Kidney capillary endothelial cell (primary cell): ENCODE measurements around the gene FNBP1L.
A peak's percentile ranks its signal among the peaks of the same experiment; 100 is the strongest.
"Not testable (repeated sequence)": the region's sequence is repeated elsewhere in the genome, so short reads cannot be mapped to it uniquely, and the experiment has no call there.

Experiments
- DNase-seq: peaks from one replicate; pipeline ENCODE4 v3.0.0-alpha.2; 2018; ENCODE audit warnings: low spot score

The FNBP1L gene

DNA sequence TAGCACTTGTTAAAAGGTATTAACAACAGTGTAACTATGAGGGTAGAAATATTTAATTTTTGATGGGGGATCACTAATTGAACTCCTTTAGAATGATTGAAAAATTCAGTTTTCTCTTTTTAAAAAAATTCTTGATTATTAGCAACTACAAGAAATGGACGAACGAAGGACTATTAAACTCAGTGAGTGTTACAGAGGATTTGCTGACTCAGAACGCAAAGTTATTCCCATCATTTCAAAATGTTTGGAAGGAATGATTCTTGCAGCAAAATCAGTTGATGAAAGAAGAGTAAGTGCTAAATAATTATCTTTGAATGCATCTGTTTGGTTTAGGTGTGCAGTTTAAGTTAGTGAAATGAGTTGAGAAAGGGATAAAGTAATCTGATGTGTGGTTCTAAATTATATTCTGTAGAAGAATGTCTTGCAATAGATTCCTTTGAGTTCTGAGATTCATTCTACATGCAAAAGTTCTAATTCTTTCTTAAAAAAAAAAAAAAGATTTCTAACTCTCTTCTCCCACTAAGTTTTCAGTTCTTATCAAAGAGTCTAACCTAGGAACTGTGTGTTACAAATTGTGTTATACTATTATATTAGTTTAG, 85.0 kb downstream of the FNBP1L start:
- no peak for DNase-seq

DNA sequence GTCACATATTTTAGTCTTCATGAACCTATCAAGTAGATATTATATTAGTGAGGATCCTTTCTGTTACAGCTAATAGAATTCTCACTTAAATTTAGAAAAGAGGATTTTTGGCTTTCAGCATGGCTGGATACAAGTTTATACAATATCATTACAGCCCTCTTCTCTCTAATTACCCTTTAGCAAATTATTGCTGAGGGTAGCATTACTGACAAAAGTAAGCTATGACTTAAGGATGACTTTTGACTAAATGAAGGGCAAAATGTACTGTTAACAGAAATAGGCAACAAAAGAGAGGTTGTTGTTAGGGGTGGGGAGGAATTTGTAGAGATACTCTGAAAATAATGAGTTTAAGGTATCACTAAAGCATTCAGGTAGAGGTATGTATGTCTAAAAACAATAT, 85.8 kb downstream of the FNBP1L start:
- no peak for DNase-seq

DNA sequence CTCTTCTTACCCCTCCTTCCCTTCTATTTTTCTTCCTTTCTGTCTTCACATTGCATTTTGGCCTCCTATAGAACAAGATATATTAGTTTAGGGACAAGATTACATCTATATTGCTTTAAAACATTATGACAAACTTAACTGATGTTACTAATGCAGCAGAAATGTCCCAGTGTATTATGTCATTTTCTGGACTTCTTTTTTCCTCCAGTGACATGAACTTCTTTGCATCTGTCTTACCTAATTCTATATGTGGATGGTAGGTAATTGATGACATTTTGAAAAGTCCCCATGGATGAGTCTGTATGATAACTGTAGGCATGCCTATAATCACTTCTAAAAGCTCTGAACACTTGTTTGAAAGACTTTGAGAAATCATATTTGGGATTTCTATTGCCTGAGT, 89.5 kb downstream of the FNBP1L start:
- DNase-seq: no peak

DNA sequence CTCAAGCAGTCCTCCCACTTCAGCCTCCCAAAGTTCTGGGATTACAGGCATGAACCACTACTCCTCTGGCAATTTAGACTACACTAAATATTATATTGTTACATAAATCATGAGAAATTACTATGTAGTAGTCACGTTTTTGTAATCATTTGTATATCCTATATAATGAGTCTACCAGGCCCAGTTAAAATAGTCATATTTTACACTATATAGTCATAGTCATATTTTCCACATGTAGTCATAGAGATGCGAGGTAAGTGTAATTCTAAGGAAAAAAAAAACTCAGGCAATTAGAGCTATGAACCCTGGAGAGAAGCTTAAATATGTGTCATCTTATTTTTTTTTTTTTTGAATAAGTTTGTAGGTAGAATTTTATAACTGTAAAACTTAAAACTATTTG, 90.0 kb downstream of the FNBP1L start:
- DNase-seq: no peak

DNA sequence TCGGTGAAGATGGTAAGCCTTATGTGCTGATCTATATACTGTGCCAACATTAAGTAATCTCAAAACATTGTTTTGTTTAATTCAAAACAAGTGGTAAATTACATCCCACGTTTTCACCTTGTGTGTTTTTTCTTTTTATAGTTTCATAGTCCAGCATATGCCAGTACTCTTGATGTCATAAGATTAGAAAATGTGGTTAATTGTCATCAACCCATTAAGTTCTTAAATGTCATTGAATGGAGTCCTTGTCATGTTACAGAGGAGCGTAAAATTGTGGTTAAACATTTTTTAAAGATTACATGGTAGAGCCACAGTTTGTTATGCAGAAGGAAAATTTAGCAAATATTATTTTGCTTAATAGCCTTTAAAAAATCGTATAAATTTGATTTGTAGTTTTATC, 93.1 kb downstream of the FNBP1L start:
- DNase-seq: no peak

DNA sequence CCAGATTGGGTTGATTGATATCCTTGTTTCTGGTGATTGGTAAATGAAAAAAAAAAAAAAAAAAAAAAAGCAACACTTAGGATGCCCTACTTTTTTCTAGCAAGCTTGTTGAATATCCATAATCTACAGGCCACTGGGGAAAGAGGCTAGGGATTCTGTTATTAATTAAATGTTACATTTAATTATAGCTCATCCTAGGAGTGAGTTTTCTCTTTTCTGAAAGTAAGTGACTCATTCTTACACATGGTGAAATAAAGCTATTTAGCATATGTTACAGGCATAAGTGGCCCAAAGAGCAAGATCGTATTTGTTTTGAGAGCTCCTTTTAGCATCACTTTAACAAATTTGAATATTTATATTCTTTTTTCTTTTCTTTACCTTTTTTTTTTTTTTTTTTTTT, 94.5 kb downstream of the FNBP1L start:
- no peak for DNase-seq

DNA sequence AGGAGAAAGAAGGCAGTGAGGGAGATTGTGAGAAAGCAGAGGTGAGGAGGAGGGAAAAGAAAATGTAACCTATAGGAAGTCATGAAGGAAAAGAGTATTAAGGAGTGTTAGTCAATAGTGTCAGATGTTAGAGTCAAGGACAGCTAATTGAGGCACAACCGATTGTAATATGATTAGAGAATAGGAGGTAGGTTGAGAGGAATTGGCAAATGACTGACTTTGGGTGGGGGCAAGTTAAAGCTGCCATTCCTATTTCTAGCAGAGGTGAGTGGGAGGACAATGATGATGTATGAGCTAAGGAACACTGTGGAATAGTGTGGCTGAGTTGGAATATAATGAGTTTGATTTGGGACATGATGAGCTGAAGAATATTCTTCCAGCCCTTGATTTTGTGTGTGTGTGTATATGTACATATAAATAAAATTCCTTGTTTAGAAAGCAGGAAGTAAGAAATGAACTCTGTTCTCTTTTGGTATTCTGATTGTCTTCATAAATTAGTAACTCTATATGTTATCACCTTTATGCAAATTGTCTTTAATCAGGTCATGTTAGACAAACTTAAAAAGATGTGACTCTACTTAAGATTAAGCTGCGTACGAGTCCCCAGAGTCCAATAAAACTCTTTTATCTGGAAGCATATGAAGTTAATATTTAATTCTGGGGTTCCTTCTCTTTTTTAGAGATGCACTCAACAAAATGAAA, 98.4 kb downstream of the FNBP1L start:
- DNase-seq: no peak

DNA sequence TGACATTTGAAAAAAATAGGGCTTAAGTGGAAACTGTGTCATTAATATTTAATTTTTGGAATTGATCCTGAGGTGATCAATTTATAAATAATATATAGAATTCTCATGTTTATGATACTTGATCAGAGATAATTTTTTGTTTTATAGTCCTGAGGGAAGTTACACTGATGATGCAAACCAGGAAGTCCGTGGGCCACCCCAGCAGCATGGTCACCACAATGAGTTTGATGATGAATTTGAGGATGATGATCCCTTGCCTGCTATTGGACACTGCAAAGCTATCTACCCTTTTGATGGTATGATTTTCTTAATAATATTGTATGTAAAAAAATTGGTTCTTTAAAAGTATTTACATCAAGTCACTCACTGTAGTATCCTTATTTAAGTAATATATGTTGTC, 101.2 kb downstream of the FNBP1L start:
- DNase-seq: no peak

DNA sequence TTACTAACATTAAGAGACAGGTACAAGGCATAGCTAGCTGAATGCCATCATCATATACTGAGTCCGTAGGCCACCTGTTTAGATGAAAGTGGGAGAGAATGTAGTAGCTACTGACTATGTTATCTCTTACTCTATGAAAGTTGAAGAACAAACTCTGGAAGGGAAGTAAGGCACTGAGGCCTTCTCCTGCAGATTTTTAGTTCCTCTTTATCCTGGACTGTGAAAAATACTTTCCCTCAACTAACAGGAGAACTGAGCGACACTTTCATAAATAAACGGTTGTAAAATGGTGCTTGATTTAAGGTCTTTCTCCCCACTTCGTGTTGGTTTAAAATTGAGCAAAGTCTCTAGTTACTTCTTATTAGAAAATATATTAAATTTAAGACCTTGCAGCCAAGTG, 101.9 kb downstream of the FNBP1L start:
- no peak for DNase-seq

DNA sequence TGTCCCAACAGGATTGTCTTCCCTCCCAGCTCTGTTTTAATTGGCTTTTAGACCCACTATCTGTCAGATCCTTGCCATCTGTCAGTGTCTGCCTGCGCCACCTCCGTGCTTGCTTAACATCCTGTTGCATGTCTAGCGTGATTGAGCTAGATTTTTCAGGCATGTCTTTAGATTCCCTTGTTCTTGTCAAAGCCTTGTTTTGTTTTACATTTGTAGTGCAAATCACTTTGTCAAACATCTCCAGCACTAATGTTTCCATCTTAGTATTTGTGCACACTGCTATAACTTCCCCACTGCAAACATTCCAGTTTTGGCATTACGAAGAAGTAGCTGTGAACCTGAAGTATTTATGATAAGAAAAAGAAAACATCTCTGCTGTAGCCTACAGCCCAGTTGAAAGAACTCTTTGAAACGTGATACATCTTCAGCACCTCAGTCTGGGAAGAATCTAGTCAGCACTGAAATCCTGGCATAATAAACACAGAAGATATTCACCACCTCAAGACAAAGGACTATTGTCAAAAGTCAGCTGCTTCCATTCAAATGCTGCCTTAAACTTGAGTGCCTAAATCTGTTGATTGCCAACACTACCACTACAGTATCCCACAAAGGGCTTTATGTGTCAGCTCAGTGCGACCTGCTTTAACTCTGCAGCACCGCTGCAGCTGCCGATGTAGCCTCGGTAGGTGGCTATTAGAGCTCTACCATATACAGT, 105.0 kb downstream of the FNBP1L start:
- DNase-seq: peak; percentile 28

DNA sequence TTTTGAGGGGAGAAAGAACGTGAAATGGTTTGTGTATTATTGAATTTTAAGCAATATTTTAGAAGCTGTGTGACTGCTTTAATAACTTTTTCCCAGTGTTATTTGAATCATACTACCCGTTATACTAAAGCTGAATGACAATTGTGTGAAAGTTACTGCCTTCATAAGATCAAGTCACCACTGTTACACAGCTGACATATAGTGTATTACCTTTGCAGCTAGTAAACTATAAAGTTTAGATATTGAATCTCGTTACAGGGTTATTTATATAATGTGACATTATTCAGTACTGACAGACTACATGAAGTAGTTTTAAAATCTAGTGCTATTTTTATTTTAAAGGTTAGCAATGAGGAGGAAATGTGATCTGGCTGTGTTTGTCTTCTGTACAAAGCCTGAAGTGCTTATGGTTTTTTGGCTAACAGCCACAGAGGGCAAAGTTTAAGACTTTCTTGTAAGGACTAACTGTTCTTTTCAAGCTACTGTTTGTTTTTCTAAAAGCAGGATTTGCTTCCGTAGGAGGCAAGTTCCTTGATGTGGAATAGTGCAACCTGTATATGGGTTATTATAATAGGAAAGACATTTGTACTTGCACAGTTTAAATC, 106.1 kb downstream of the FNBP1L start:
- not testable (repeated sequence) for DNase-seq

DNA sequence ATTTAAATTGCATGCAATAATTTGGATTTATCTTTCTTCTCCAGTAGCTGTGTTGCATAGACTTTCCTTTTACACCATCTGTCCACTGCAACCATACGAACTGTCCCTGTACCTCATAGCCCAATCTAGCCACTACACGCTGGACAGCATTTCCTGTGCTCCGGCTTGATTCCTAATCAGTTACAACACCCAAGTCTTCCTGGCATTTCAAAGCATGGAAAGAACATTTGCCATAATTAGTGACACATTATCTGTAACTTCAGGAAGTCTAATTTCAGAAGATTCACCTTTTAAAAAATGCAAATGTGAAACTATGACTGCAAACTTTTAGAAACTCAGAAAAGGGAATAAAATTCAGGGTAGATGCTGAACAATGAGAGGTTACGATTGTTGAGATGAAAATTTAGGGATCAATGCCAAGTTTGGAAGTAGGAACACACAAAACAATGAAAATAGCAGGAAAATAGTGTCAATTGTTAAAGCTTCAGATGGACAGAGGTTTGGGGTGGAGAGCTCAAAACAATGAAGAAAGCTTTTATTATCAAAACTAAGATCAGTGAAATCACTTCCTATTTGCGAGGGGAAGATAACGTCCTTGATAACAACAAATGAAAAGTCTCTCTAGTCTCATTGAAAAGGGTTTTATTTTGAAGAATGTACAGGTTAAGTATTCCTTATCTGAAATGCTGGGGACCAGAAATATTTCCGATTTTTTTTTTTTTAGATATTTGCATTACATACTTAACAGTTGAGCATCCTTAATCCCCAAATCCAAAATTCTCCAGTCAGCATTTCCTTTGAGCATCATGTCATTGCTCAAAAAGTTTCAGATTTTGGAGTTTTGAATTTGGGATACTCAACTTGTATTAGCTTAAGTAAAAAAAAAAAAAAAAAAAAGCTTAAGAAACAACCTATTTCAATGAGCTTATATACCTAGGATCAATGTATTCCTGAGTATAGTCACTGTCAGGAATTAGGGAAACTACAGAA, 107.3 kb downstream of the FNBP1L start:
- DNase-seq: peak; percentile 28

DNA sequence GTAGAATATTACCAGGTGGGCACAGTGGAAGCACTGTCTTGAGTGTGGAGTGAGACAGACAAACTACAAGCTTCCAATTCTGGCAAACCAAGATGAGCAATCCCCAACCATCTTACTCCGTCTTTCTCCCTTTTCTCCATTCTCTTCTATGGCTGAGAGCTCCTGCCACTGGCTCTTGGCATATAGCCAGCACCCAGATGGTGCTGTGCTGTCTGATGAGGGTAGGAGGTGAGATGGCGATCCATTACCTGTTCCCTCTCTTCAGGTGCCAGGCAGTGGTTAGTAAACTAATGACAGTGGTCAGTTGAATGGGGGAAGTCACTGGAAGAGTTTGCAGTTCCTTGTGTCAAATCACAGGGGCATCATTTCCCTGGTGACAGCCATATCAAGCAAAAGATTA, 108.4 kb downstream of the FNBP1L start:
- DNase-seq: no peak

DNA sequence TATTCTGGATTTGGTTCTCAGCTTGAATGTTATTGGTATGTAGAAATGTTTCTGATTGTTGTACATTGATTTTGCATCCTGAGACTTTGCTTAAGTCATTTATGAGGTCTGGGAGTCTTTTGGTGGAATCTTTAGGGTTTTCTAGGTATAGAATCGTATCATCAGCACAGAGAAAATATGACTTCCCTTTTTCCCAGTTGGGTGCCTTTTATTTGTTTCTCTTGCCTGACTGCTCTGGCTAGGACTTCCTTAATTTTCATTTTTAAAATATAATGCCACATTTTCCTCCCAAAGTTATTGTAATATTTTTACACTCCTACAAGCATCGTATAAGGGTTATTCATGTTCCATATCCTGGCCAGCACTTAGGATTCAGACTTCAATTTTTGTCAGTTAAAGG, 111.1 kb downstream of the FNBP1L start:
- DNase-seq: no peak

DNA sequence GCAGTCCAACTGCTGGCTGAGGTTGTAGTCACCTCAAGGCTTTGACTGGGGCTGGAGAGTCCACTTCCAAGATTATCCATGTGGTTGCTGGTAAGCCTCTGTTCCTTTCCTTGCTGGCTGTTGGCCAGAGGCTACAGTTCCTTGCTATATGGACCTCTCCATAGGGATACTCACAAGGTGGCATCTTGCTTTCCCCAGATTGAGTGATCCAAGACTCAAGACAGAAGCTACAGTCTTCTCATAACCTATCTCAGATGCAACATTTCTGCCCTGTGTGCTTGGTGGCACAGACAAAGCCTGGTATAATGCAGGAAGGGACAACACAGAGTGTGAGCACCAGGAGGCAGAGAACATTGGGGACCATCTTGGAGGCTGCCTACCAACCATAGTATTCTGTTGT, 111.8 kb downstream of the FNBP1L start:
- no peak for DNase-seq

DNA sequence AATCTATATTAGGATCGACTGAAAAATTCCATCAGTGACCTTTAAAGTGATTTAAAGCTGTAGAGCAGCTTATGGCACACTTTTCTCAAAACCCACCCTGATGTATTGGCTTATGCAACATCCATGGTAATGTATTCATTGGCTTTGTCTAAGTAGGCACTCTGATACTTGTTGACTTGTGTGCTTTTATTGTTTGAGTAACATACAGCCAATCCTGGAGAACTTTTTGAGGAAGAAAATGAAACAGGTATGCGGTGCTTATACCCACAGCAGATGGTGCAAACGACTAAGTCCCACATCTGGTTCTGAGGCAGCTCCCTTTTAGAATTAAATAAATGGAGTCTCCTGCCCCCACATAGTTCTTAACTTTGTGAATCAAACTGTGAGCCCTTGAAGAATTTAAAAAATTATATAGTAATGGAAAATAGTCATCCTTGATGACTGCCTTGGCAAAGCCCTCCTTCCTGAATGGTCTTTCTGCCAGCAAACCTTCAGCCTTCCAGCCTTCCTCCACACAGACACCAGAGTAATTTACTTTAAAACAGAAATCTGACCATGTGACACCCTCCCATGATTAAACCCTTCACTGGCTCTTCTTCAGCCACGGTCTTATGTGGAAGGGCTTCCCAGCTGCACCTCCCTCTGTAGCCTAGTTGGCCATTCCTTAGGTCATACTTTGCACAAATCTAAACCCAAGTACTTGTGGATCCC, 117.7 kb downstream of the FNBP1L start:
- DNase-seq: no peak

DNA sequence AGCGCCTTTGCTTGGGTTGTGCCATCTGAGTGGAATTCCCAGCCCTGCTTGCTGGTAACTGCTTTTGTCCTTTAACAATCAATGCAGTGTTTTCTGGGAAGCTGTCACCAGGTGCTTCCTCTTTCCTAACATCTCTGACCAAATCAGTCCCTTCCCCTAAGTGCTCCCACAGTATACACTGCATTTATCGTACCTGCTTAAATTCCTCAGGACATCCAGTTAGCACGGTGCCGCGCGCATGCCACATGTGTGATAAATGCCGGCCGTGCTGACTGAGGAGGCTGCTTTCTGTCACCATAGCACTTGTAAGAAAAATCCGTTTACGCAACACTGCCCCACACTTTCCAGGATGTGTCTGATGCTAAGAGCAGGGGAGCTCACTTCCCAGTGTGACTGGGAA, 118.3 kb downstream of the FNBP1L start:
- DNase-seq: no peak

DNA sequence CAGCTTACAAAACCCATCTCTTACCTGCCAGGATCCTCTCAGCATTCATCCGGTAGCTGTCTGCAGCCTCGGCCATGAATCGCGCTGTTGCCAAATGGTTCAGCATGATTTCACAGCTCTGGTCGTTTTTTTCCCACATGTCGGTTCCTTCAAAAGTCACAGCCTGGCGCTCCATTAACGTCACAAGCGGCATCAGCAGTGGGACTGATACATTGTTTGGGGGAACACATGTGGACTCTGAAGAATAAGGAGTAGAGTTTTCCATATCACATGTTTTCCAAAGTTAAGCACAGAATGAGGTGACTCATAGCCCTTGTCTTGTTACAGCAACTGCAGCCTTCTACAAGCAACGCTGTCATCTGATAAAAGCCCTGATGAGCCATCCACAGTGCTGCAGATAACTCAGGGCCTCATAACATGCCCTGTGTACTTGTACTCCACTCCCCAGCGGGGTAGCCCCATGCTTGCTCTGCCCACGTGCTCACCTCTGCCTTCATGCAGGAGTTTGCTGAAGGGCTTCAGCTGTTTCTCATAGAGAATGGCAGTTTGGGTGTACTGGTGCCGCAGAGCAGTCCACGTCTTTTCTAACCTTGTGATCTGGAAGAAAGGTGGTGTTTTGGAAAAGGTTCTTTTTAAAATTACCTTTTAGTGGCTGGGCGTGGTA, 119.5 kb downstream of the FNBP1L start:
- peak; percentile 53 for DNase-seq

DNA sequence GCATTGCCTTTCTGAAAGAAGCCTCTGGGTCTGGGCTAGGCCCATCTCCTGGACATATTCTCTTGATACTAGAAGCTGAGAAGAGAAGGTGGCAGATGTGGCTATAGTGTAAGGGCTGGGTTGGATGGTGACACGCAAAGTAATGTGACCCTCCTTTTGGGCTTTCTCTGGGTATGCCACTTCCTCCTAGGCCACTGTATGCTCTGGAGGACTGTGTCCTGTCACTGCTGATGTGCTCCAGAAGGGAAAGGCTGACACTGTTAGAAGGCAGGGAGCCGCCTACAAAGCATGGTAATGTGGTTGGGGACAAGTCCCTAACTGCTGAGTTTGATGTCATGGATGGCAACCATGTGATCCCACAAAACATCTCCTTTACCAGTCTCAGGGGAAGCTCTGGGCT, 121.6 kb downstream of the FNBP1L start:
- DNase-seq: no peak

DNA sequence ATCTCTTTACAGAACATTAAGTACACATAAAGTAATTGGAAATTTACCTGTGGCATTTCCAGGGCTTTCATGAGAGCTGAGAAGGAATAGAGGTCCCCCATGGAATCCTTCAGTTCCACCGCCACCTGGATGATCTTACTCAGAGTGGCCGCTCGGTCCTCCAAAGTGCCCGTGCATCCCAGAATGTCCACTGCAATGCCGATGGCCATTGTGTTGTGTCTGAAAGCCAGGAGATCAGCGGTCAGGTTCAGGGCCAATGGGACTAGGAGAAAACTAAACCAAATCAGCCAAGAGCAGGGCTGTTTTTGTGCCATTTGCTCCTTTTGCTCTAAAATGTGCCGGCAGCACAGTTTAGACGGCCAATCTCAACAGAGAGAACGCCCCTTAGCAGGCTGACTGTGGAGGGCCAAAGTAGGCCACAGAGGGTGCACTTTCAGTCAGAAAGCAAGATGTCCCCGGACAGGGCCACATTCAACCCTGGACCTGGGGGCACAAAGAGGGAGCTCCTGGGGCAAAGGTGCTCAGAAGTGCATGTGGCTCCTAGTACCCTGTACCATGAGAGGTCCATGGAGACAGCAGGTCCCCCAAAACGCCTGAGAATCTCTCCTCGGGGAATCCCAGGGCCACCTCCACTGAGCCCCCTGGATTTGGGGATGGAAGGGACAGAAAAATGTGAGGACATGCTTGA, 123.8 kb downstream of the FNBP1L start:
- no peak for DNase-seq
